Measurements from ENCODE around the gene RGCC.

DNA sequence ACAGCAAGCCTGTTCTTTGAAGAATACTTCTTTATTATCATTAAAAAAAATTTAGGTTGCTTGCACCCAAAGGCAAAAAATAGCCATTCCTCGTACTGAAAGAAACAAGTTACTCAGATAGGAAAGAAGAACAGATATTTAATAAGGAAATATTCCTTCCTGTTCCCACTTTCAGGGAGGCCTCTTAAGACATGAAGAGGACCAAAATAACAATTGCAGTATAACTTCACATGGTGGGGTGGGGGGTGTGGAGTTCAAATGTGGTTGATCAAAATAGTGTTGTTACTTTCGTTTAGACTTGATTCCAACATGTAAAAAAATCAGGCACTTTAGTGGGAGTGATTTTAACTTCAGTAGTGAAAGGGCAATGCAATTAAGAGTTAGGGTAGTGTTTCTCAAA lies 3.6 kb downstream of the RGCC start:
- TF ChIP-seq POLR2A (IDR thresholded peaks at IDR 0.05): no peak
- TF ChIP-seq, protein P1, sequence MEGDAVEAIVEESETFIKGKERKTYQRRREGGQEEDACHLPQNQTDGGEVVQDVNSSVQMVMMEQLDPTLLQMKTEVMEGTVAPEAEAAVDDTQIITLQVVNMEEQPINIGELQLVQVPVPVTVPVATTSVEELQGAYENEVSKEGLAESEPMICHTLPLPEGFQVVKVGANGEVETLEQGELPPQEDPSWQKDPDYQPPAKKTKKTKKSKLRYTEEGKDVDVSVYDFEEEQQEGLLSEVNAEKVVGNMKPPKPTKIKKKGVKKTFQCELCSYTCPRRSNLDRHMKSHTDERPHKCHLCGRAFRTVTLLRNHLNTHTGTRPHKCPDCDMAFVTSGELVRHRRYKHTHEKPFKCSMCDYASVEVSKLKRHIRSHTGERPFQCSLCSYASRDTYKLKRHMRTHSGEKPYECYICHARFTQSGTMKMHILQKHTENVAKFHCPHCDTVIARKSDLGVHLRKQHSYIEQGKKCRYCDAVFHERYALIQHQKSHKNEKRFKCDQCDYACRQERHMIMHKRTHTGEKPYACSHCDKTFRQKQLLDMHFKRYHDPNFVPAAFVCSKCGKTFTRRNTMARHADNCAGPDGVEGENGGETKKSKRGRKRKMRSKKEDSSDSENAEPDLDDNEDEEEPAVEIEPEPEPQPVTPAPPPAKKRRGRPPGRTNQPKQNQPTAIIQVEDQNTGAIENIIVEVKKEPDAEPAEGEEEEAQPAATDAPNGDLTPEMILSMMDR (IDR thresholded peaks at IDR 0.05): no peak
